EH (cell line): ENCODE results near the gene MTUS2.

Source experiments
- DNase-seq: peaks from one replicate; pipeline ENCODE4 v3.0.0-alpha.2; 2015; ENCODE audit warnings: low read depth

Gene MTUS2

GRCh38 chr13:28820099-28821051 lies at the start of gene MTUS2:
TSS of gene MTUS2 (plus strand) at chr13:28820339.
- no peak for DNase-seq

- no peak for DNase-seq
Observed at GRCh38 chr13:28778308-28779215, 41.6 kb upstream of the MTUS2 start.

- DNase-seq: peak; percentile 91
Observed at GRCh38 chr13:28792992-28793391, 27.1 kb upstream of the MTUS2 start.

GRCh38 chr13:28794396-28794795 lies 25.7 kb upstream of the MTUS2 start:
- no peak for DNase-seq

- DNase-seq: no peak
Observed at GRCh38 chr13:28796938-28797257, 23.2 kb upstream of the MTUS2 start.

GRCh38 chr13:28805193-28805819 lies 14.8 kb upstream of the MTUS2 start:
- DNase-seq: peak; percentile 13

- DNase-seq: no peak
Observed at GRCh38 chr13:28817204-28817603, 2.9 kb upstream of the MTUS2 start.

- peak; percentile 50 for DNase-seq
Observed at GRCh38 chr13:28819046-28819730, 951 bp upstream of the MTUS2 start.

- DNase-seq: peak; percentile 32
Observed at GRCh38 chr13:28819735-28820098, 422 bp upstream of the MTUS2 start.

- DNase-seq: no peak
Observed at GRCh38 chr13:28822151-28822550, 2.0 kb downstream of the MTUS2 start.

- no peak for DNase-seq
Observed at GRCh38 chr13:28822801-28823200, 2.7 kb downstream of the MTUS2 start.

GRCh38 chr13:28825379-28825778 lies 5.2 kb downstream of the MTUS2 start:
- DNase-seq: no peak

- no peak for DNase-seq
Observed at GRCh38 chr13:28826368-28826767, 6.2 kb downstream of the MTUS2 start.

GRCh38 chr13:28830580-28830979 lies 10.4 kb downstream of the MTUS2 start:
- no peak for DNase-seq

- DNase-seq: no peak
Observed at GRCh38 chr13:28831117-28831516, 11.0 kb downstream of the MTUS2 start.

- DNase-seq: no peak
Observed at GRCh38 chr13:28837111-28837510, 17.0 kb downstream of the MTUS2 start.

GRCh38 chr13:28843639-28844038 lies 23.5 kb downstream of the MTUS2 start:
- no peak for DNase-seq

- DNase-seq: no peak
Observed at GRCh38 chr13:28849441-28849840, 29.3 kb downstream of the MTUS2 start.

- DNase-seq: no peak
Observed at GRCh38 chr13:28850226-28850625, 30.1 kb downstream of the MTUS2 start.

GRCh38 chr13:28851422-28851821 lies 31.3 kb downstream of the MTUS2 start:
- no peak for DNase-seq

GRCh38 chr13:28854657-28855056 lies 34.5 kb downstream of the MTUS2 start:
- DNase-seq: peak; percentile 16

- DNase-seq: no peak
Observed at GRCh38 chr13:28856287-28856686, 36.1 kb downstream of the MTUS2 start.
